K562 (cell line): ENCODE data around the gene NUP98. TPM values are rescaled to one million over a fixed set of nuclear protein-coding genes. Genes with fewer than 3 reads are reported as not detected.

ENCODE experiments used
- ATAC-seq: fragments of 200-7000 bp; cut with Tn5 transposase; 3 replicates; pipeline ENCODE4 v1.9.1; 2020; ENCODE audit warnings: moderate library complexity
- BruUV-seq: library from RNA; stranded (reverse); fragments of 400-500 nt; replicated peaks from 2 replicates; lab custom pipeline; 2021; lab: Mats Ljungman, UMichigan
- CTCF ChIA-PET: fragments of 300-600 bp; formaldehyde crosslinking; extraction: SDS; loops from one replicate; lab custom pipeline; 2021; ENCODE audit warnings: low intra/inter-chr PET ratio; lab: Yijun Ruan, JAX
- POLR2A ChIA-PET: fragments of 300-600, 350-650 bp; sonication (Branson Sonifier 250); formaldehyde crosslinking; extraction: SDS; loops from one replicate; lab custom pipeline; 2021; ENCODE audit warnings: antibody characterized with exemption, inconsistent platforms; lab: Yijun Ruan, JAX
- DNase-seq, 4 experiments: peaks; one replicate each; pipeline versions ENCODE4 v3.0.0 to v3.0.0-alpha.2; 2011 to 2018; ENCODE audit warnings: low spot score in 3 of 4, mixed read lengths in 3 of 4; ENCODE audit errors: extremely low read depth in 1 of 4
- FAIRE-seq: peaks from 2 replicates; lab custom pipeline; 2011; peaks lifted over from hg19 to GRCh38; lab: Jason Lieb, UNC
- H2AFZ ChIP-seq: 2 replicates; pipeline ENCODE4 v1.6.0; 2011; ENCODE audit warnings: low read depth, low read length, control low read depth, inconsistent platforms
- H3K27ac ChIP-seq: fragments of 200-600 bp; 3 replicates; pipeline ENCODE4 v1.8.0; 2011; ENCODE audit warnings: low read depth, mild to moderate bottlenecking, control low read depth, inconsistent platforms, low read length, moderate library complexity, mixed read lengths; ENCODE audit errors: extremely low read depth
- H3K27me3 ChIP-seq, 2 experiments: fragments of 300-600 bp in 1 of 2; 2 replicates in 1 of 2; 3 replicates in 1 of 2; pipeline versions ENCODE4 v1.6.0 to v1.8.0; 2011; ENCODE audit warnings: inconsistent platforms in 2 of 2, low read length in 2 of 2, mild to moderate bottlenecking in 1 of 2, mixed read lengths in 1 of 2, moderate library complexity in 1 of 2; ENCODE audit not compliant: control insufficient read depth in 2 of 2, insufficient read depth in 2 of 2
- H3K36me3 ChIP-seq: fragments of 300-600 bp; 3 replicates; pipeline ENCODE4 v1.8.0; 2011; ENCODE audit warnings: mild to moderate bottlenecking, low read length, inconsistent platforms; ENCODE audit not compliant: control insufficient read depth, insufficient read depth
- H3K4me1 ChIP-seq, 2 experiments: fragments of 200-600 bp in 1 of 2; replicated peaks in 1 of 2; 2 replicates in 1 of 2; 3 replicates in 1 of 2; pipeline versions ENCODE4 v1.5.1 to v1.8.0; 2011; ENCODE audit warnings: inconsistent platforms in 2 of 2, low read length in 2 of 2, mild to moderate bottlenecking in 1 of 2, mixed read lengths in 1 of 2, moderate library complexity in 1 of 2; ENCODE audit not compliant: control insufficient read depth in 2 of 2, insufficient read depth in 2 of 2
- H3K4me2 ChIP-seq: 2 replicates; pipeline ENCODE4 v1.6.1; 2011; ENCODE audit warnings: low read length, control low read depth, inconsistent platforms, mixed read lengths; ENCODE audit not compliant: insufficient read depth
- H3K4me3 ChIP-seq: fragments of 200-600 bp; sonication (generic), shearing (Covaris generic); 2 replicates; pipeline ENCODE4 v1.5.1; 2016; ENCODE audit warnings: control low read depth, inconsistent platforms
- H3K79me2 ChIP-seq: fragments of 200-600 bp; 3 replicates; pipeline ENCODE4 v1.8.0; 2011; ENCODE audit warnings: low read length, inconsistent platforms; ENCODE audit not compliant: control insufficient read depth, insufficient read depth
- H3K9ac ChIP-seq, 2 experiments: 2 replicates each; pipeline versions ENCODE4 v1.6.0 to v1.6.1; 2011; ENCODE audit warnings: low read depth in 2 of 2, low read length in 2 of 2, control low read depth in 1 of 2, inconsistent platforms in 1 of 2, mild to moderate bottlenecking in 1 of 2, mixed read lengths in 1 of 2; ENCODE audit not compliant: insufficient read depth in 1 of 2
- H3K9me1 ChIP-seq: one replicate; pipeline ENCODE4 v1.6.0; 2011; ENCODE audit warnings: inconsistent platforms, mild to moderate bottlenecking, low read length, moderate library complexity; ENCODE audit not compliant: control insufficient read depth, insufficient read depth
- H3K9me3 ChIP-seq: replicated peaks from 2 replicates; pipeline ENCODE4 v1.5.1; 2011; ENCODE audit warnings: low read depth, low read length, inconsistent platforms; ENCODE audit not compliant: control insufficient read depth, insufficient read depth
- H4K20me1 ChIP-seq: replicated peaks from 2 replicates; pipeline ENCODE4 v1.6.1; 2011; ENCODE audit warnings: low read length, inconsistent platforms, mixed read lengths; ENCODE audit not compliant: control insufficient read depth, insufficient read depth
- RCOR1 ChIP-seq, 2 experiments: IDR thresholded peaks; 2 replicates each; pipeline ENCODE4 v1.6.1; 2012; ENCODE audit warnings: low read depth in 2 of 2, low read length in 2 of 2, borderline replicate concordance in 1 of 2, improper control_type of control experiment in 1 of 2
- WGBS: fragments of 100-300 bp; shearing (Covaris generic); methylation state at CpG from one replicate; pipeline ENCODE4 v1.1.6; 2016; ENCODE audit warnings: low coverage, mixed read lengths; ENCODE audit not compliant: insufficient coverage; ENCODE audit errors: missing lambda C conversion rate; 5-methylcytosine and 5-hydroxymethylcytosine counted together
- in situ Hi-C: fragments of 300-500 bp; cut with MboI; formaldehyde crosslinking; loops from 4 replicates; pipeline ENCODE4 v1.15.0; 2018; ENCODE audit warnings: inconsistent platforms, mixed read lengths
- intact Hi-C: fragments of 100-400 bp; cut with micrococcal nuclease; formaldehyde crosslinking; loops from 2 replicates; pipeline ENCODE4 v1.14.2; 2022
- polyA plus RNA-seq, 8 experiments: library from polyadenylated mRNA; depleted of rRNA in 4 of 8; stranded (reverse) in 5 of 8; unstranded in 3 of 8; fragments of >200 nt; fragmentation: Nextera tagmentation in 2 of 8; fragmentation: Illumina TruSeq in 1 of 8; extraction: Ambion mirVana in 2 of 8; extraction: Trizol in 1 of 8; gene quantifications; 2 replicates each; pipeline versions ENCODE4 v1.2.1 to v1.2.3, GENCODE V29; 2011 to 2014; ENCODE audit warnings: inconsistent platforms in 1 of 8, missing spikeins in 1 of 8
- total RNA-seq, 7 experiments: library from RNA; depleted of rRNA in 6 of 7; stranded (reverse); fragments of >200 nt in 6 of 7; fragmentation: Illumina TruSeq in 2 of 7; extraction: Trizol in 2 of 7; gene quantifications; 2 replicates each; pipeline versions ENCODE4 v1.2.1 to v1.2.3, GENCODE V29; 2011 to 2021; ENCODE audit warnings: low replicate concordance in 1 of 7
- TF ChIP-seq, protein P1 (sequence below): fragments of 450-650 bp; IDR thresholded peaks from 2 replicates; pipeline ENCODE4 v1.6.1; 2016; ENCODE audit warnings: mild to moderate bottlenecking, moderate library complexity

Gene NUP98
- total and polyA plus RNA-seq, 9 of the 15 experiments (the other 6 are each of a cell fraction or from before 2014, with no cell fraction given), result 45.1 to 196 (median 130) TPM

DNA sequence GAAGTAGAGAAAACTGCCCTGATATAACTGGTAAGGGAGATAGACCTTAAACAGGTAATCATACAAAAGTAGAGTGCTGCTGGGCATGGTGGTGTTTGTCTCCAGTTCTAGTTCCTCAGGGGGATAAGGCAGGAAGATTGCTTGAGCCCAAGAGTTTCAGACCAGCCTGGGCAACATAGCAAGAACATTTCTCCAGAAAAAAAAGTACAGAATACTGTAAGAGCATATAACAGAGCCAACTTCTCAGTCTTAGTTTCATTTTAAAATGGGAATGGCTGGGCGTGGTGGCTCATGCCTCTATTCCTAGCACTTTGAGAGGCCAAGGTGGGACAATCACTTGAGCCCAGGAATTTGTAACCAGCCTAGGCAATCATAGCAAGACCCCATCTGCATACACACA lies 47.9 kb upstream of the NUP98 start:
- in situ Hi-C loops (loop anchor here (5.0 kb wide), 1 partner anchor 227 kb away; no protein-coding TSS in a partner anchor), intact Hi-C loops (no loop called here)
- H3K9ac ChIP-seq, result no peak overlapping the region
- FAIRE-seq (no peak), DNase-seq (no peak), ATAC-seq (no peak)
- ChIA-PET CTCF (no interaction called here), POLR2A (interaction anchor here (2.5 kb wide), 1 partner anchor 10 kb away, joined by 8 read pairs; no protein-coding TSS in a partner anchor)
- no peak overlapping the region for H3K4me2 ChIP-seq
- WGBS, result 86% methylated on average over 1 of the region's 1 CpG
- no peaks in the 10 kb centered on the region for H3K27me3 ChIP-seq
- H3K4me3 ChIP-seq, result no peak overlapping the region
- H4K20me1 ChIP-seq, result no peaks in the 10 kb centered on the region
- peaks cover 6 to 25% of the 10 kb centered on the region in 2 experiments for H3K4me1 ChIP-seq
- peaks cover 9% of the 10 kb centered on the region for H3K79me2 ChIP-seq
- no peaks in the 10 kb centered on the region for H3K9me1 ChIP-seq
- H2AFZ ChIP-seq, result 0 out of 2 replicates have a peak overlapping the region, but pooled peaks have one; percentile 52
- TF ChIP-seq, protein P1, sequence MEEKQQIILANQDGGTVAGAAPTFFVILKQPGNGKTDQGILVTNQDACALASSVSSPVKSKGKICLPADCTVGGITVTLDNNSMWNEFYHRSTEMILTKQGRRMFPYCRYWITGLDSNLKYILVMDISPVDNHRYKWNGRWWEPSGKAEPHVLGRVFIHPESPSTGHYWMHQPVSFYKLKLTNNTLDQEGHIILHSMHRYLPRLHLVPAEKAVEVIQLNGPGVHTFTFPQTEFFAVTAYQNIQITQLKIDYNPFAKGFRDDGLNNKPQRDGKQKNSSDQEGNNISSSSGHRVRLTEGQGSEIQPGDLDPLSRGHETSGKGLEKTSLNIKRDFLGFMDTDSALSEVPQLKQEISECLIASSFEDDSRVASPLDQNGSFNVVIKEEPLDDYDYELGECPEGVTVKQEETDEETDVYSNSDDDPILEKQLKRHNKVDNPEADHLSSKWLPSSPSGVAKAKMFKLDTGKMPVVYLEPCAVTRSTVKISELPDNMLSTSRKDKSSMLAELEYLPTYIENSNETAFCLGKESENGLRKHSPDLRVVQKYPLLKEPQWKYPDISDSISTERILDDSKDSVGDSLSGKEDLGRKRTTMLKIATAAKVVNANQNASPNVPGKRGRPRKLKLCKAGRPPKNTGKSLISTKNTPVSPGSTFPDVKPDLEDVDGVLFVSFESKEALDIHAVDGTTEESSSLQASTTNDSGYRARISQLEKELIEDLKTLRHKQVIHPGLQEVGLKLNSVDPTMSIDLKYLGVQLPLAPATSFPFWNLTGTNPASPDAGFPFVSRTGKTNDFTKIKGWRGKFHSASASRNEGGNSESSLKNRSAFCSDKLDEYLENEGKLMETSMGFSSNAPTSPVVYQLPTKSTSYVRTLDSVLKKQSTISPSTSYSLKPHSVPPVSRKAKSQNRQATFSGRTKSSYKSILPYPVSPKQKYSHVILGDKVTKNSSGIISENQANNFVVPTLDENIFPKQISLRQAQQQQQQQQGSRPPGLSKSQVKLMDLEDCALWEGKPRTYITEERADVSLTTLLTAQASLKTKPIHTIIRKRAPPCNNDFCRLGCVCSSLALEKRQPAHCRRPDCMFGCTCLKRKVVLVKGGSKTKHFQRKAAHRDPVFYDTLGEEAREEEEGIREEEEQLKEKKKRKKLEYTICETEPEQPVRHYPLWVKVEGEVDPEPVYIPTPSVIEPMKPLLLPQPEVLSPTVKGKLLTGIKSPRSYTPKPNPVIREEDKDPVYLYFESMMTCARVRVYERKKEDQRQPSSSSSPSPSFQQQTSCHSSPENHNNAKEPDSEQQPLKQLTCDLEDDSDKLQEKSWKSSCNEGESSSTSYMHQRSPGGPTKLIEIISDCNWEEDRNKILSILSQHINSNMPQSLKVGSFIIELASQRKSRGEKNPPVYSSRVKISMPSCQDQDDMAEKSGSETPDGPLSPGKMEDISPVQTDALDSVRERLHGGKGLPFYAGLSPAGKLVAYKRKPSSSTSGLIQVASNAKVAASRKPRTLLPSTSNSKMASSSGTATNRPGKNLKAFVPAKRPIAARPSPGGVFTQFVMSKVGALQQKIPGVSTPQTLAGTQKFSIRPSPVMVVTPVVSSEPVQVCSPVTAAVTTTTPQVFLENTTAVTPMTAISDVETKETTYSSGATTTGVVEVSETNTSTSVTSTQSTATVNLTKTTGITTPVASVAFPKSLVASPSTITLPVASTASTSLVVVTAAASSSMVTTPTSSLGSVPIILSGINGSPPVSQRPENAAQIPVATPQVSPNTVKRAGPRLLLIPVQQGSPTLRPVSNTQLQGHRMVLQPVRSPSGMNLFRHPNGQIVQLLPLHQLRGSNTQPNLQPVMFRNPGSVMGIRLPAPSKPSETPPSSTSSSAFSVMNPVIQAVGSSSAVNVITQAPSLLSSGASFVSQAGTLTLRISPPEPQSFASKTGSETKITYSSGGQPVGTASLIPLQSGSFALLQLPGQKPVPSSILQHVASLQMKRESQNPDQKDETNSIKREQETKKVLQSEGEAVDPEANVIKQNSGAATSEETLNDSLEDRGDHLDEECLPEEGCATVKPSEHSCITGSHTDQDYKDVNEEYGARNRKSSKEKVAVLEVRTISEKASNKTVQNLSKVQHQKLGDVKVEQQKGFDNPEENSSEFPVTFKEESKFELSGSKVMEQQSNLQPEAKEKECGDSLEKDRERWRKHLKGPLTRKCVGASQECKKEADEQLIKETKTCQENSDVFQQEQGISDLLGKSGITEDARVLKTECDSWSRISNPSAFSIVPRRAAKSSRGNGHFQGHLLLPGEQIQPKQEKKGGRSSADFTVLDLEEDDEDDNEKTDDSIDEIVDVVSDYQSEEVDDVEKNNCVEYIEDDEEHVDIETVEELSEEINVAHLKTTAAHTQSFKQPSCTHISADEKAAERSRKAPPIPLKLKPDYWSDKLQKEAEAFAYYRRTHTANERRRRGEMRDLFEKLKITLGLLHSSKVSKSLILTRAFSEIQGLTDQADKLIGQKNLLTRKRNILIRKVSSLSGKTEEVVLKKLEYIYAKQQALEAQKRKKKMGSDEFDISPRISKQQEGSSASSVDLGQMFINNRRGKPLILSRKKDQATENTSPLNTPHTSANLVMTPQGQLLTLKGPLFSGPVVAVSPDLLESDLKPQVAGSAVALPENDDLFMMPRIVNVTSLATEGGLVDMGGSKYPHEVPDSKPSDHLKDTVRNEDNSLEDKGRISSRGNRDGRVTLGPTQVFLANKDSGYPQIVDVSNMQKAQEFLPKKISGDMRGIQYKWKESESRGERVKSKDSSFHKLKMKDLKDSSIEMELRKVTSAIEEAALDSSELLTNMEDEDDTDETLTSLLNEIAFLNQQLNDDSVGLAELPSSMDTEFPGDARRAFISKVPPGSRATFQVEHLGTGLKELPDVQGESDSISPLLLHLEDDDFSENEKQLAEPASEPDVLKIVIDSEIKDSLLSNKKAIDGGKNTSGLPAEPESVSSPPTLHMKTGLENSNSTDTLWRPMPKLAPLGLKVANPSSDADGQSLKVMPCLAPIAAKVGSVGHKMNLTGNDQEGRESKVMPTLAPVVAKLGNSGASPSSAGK, result no peak
- TF ChIP-seq RCOR1 (IDR thresholded peaks at IDR 0.05; ENCODE audit: borderline replicate concordance in 1 of 2, low read depth in 2 of 2, low read length in 2 of 2), result no peak
- H3K36me3 ChIP-seq, result no peaks in the 10 kb centered on the region
- H3K27ac ChIP-seq, result no peak overlapping the region
- H3K9me3 ChIP-seq, result no peaks in the 10 kb centered on the region
- no TSS peak for BruUV-seq
